HEK293 (cell line): ENCODE measurements around the gene MYLK4.

Source experiments
- CTCF ChIA-PET: fragments of 350-600 bp; formaldehyde crosslinking; extraction: SDS; loops from one replicate; lab custom pipeline; 2021; ENCODE audit warnings: antibody characterized with exemption; lab: Yijun Ruan, JAX
- POLR2A ChIA-PET: fragments of 300-600 bp; formaldehyde crosslinking; extraction: SDS; loops from one replicate; lab custom pipeline; 2020; ENCODE audit warnings: antibody characterized with exemption, inconsistent platforms; lab: Yijun Ruan, JAX
- H3K27ac ChIP-seq: fragments of 200-500 bp; sonication (Bioruptor generic); 2 replicates; pipeline ENCODE4 v1.5.1; 2014; ENCODE audit warnings: low read depth, low read length, control low read depth, inconsistent platforms; ENCODE audit errors: extremely low read depth
- H3K36me3 ChIP-seq, 2 experiments: fragments of 200-500 bp in 1 of 2; sonication (Bioruptor generic) in 1 of 2; 1 replicate in 1 of 2; 2 replicates in 1 of 2; pipeline ENCODE4 v1.5.1; 2014 to 2017; ENCODE audit warnings: inconsistent platforms in 2 of 2, low read length in 2 of 2; ENCODE audit not compliant: control insufficient read depth in 2 of 2, insufficient read depth in 1 of 2
- H3K4me1 ChIP-seq: fragments of 200-500 bp; sonication (Bioruptor generic); 2 replicates; pipeline ENCODE4 v1.5.1; 2014; ENCODE audit warnings: mild to moderate bottlenecking, low read length, inconsistent platforms; ENCODE audit not compliant: control insufficient read depth, insufficient read depth
- H3K4me3 ChIP-seq: 2 replicates; pipeline ENCODE4 v1.5.1; 2011; ENCODE audit warnings: low read depth, mild to moderate bottlenecking, control low read depth, low read length, moderate library complexity
- H3K9me3 ChIP-seq: fragments of 200-500 bp; sonication (Bioruptor generic); 2 replicates; pipeline ENCODE4 v1.5.1; 2014; ENCODE audit warnings: low read depth, low read length, inconsistent platforms; ENCODE audit not compliant: control insufficient read depth, insufficient read depth
- EGR2 ChIP-seq: fragments of 450-650 bp; formaldehyde crosslinking; IDR thresholded peaks from 2 replicates; pipeline ENCODE4 v1.5.1; 2016; ENCODE audit warnings: low read depth, missing biosample characterization, missing genetic modification characterization
- FEZF1 ChIP-seq: fragments of 450-650 bp; formaldehyde crosslinking; IDR thresholded peaks from 2 replicates; pipeline ENCODE4 v1.5.1; 2016; ENCODE audit warnings: missing biosample characterization, missing genetic modification characterization
- GLIS1 ChIP-seq: fragments of 450-650 bp; formaldehyde crosslinking; IDR thresholded peaks from 2 replicates; pipeline ENCODE4 v1.5.1; 2016; ENCODE audit warnings: missing biosample characterization, missing genetic modification characterization
- HOXD13 ChIP-seq: sonication (generic); formaldehyde crosslinking; IDR thresholded peaks from 2 replicates; pipeline ENCODE4 v1.8.0; 2022; ENCODE audit warnings: missing genetic modification reagents, borderline replicate concordance
- KLF1 ChIP-seq: fragments of 450-650 bp; formaldehyde crosslinking; IDR thresholded peaks from 2 replicates; pipeline ENCODE4 v1.5.1; 2016; ENCODE audit warnings: missing biosample characterization, missing genetic modification characterization
- KLF9 ChIP-seq: fragments of 450-650 bp; formaldehyde crosslinking; IDR thresholded peaks from 2 replicates; pipeline ENCODE4 v1.5.1; 2016; ENCODE audit warnings: missing biosample characterization, missing genetic modification characterization, low read depth
- SP7 ChIP-seq: fragments of 450-650 bp; formaldehyde crosslinking; IDR thresholded peaks from 2 replicates; pipeline ENCODE4 v1.5.1; 2016; ENCODE audit warnings: missing biosample characterization, missing genetic modification characterization
- YY1 ChIP-seq: fragments of 450-650 bp; formaldehyde crosslinking; IDR thresholded peaks from 2 replicates; pipeline ENCODE4 v1.5.1; 2018; ENCODE audit warnings: missing biosample characterization, missing genetic modification characterization
- ZBTB17 ChIP-seq: fragments of 450-650 bp; formaldehyde crosslinking; IDR thresholded peaks from 2 replicates; pipeline ENCODE4 v1.5.1; 2016; ENCODE audit warnings: missing biosample characterization, missing genetic modification characterization
- ZBTB8A ChIP-seq: fragments of 450-650 bp; formaldehyde crosslinking; IDR thresholded peaks from 2 replicates; pipeline ENCODE4 v1.5.1; 2016; ENCODE audit warnings: missing biosample characterization, missing genetic modification characterization
- ZIC2 ChIP-seq: fragments of 450-650 bp; formaldehyde crosslinking; IDR thresholded peaks from 2 replicates; pipeline ENCODE4 v1.5.1; 2016; ENCODE audit warnings: missing biosample characterization, missing genetic modification characterization
- ZNF121 ChIP-seq: fragments of 450-650 bp; formaldehyde crosslinking; IDR thresholded peaks from 2 replicates; pipeline ENCODE4 v1.5.1; 2016; ENCODE audit warnings: missing biosample characterization, missing genetic modification characterization
- ZNF335 ChIP-seq: fragments of 450-650 bp; formaldehyde crosslinking; conservative IDR thresholded peaks from 2 replicates; pipeline ENCODE4 v1.5.1; 2016; ENCODE audit warnings: missing biosample characterization, missing genetic modification characterization
- ZNF350 ChIP-seq: fragments of 450-650 bp; formaldehyde crosslinking; IDR thresholded peaks from 2 replicates; pipeline ENCODE4 v1.5.0; 2017; ENCODE audit warnings: missing biosample characterization, mild to moderate bottlenecking, missing genetic modification characterization
- ZNF473 ChIP-seq: fragments of 450-650 bp; formaldehyde crosslinking; IDR thresholded peaks from 2 replicates; pipeline ENCODE4 v1.5.1; 2017; ENCODE audit warnings: missing biosample characterization, missing genetic modification characterization
- ZNF600 ChIP-seq: fragments of 450-650 bp; formaldehyde crosslinking; IDR thresholded peaks from 2 replicates; pipeline ENCODE4 v1.5.1; 2016; ENCODE audit warnings: missing biosample characterization, missing genetic modification characterization
- ZNF621 ChIP-seq: fragments of 450-650 bp; formaldehyde crosslinking; IDR thresholded peaks from 2 replicates; pipeline ENCODE4 v1.5.1; 2017; ENCODE audit warnings: missing biosample characterization, missing genetic modification characterization
- ZNF626 ChIP-seq: fragments of 450-650 bp; sonication (Bioruptor Pico); formaldehyde crosslinking; IDR thresholded peaks from 2 replicates; pipeline ENCODE4 v1.5.1; 2018; ENCODE audit warnings: missing biosample characterization, missing genetic modification characterization, inconsistent platforms
- ZNF747 ChIP-seq: fragments of 450-650 bp; formaldehyde crosslinking; IDR thresholded peaks from 2 replicates; pipeline ENCODE4 v1.5.1; 2016; ENCODE audit warnings: missing biosample characterization, missing genetic modification characterization
- ZSCAN23 ChIP-seq: fragments of 450-650 bp; formaldehyde crosslinking; IDR thresholded peaks from 2 replicates; pipeline ENCODE4 v1.5.1; 2016; ENCODE audit warnings: missing biosample characterization, missing genetic modification characterization
- ZSCAN30 ChIP-seq: fragments of 450-650 bp; IDR thresholded peaks from 2 replicates; pipeline ENCODE4 v1.5.1; 2018; ENCODE audit warnings: missing biosample characterization, mild to moderate bottlenecking, missing genetic modification characterization, moderate library complexity
- TF ChIP-seq, protein P1 (sequence below): fragments of 450-650 bp; formaldehyde crosslinking; IDR thresholded peaks from 2 replicates; pipeline ENCODE4 v1.5.1; 2017; ENCODE audit warnings: missing biosample characterization, missing genetic modification characterization
- TF ChIP-seq, protein P2 (sequence below): fragments of 450-650 bp; formaldehyde crosslinking; IDR thresholded peaks from 2 replicates; pipeline ENCODE4 v1.5.1; 2016; ENCODE audit warnings: missing biosample characterization, missing genetic modification characterization, borderline replicate concordance
- TF ChIP-seq, protein P3 (sequence below): fragments of 450-650 bp; formaldehyde crosslinking; IDR thresholded peaks from 2 replicates; pipeline ENCODE4 v1.5.1; 2016; ENCODE audit warnings: missing biosample characterization, missing genetic modification characterization

MYLK4 gene

DNA sequence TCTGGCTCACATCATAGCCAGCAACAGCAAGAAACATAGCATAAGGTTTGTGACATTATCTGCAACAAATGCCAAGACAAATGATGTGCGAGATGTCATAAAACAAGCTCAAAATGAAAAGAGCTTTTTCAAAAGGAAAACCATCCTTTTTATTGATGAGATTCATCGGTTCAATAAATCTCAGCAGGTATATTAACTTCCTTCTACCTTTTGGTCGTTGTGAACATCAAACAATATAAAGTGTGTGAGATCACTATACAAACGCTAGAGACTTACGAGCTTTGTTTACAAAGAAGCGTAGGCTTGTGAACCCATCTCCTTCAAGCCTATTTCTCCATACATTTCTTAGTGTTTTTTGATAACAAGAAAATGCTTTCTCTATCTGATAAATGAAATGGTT is 18.0 kb upstream of the MYLK4 start:
- H3K36me3 ChIP-seq = peaks cover 5 to 32% of the 10 kb centered on the region in 2 experiments; a peak in 2 of 3 replicates
- no peaks in the 10 kb centered on the region for H3K9me3 ChIP-seq
- CTCF ChIA-PET = interaction anchor here (0.6 to 8.2 kb wide), 19 partner anchors 10 to 348 kb away, joined by 3 to 46 read pairs (median 3); partner anchors contain the start of genes MYLK4 and SERPINB1
- H3K4me1 ChIP-seq = peaks cover 24% of the 10 kb centered on the region
- H3K4me3 ChIP-seq = peak overlapping the region; percentile 91
- H3K27ac ChIP-seq = no peak overlapping the region
- TF ChIP-seq HOXD13 (CRISPR knock-in tag) (no peak), ZNF335 (no peak), ZNF621 (tag by site-specific recombination) (no peak), ZNF473 (tag by site-specific recombination) (no peak), ZNF747 (tag by site-specific recombination) (no peak), ZNF626 (no peak), ZNF121 (tag by site-specific recombination) (no peak)
- TF ChIP-seq, protein P1, sequence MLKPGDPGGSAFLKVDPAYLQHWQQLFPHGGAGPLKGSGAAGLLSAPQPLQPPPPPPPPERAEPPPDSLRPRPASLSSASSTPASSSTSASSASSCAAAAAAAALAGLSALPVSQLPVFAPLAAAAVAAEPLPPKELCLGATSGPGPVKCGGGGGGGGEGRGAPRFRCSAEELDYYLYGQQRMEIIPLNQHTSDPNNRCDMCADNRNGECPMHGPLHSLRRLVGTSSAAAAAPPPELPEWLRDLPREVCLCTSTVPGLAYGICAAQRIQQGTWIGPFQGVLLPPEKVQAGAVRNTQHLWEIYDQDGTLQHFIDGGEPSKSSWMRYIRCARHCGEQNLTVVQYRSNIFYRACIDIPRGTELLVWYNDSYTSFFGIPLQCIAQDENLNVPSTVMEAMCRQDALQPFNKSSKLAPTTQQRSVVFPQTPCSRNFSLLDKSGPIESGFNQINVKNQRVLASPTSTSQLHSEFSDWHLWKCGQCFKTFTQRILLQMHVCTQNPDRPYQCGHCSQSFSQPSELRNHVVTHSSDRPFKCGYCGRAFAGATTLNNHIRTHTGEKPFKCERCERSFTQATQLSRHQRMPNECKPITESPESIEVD (tag by site-specific recombination) = peak; percentile 51
- TF ChIP-seq, all 188 proteins: peak for 1
- POLR2A ChIA-PET = interaction anchor here (1.1 to 1.7 kb wide), 5 partner anchors 9 to 295 kb away, joined by 3 to 4 read pairs (median 3); partner anchors contain the start of gene SERPINB1

DNA sequence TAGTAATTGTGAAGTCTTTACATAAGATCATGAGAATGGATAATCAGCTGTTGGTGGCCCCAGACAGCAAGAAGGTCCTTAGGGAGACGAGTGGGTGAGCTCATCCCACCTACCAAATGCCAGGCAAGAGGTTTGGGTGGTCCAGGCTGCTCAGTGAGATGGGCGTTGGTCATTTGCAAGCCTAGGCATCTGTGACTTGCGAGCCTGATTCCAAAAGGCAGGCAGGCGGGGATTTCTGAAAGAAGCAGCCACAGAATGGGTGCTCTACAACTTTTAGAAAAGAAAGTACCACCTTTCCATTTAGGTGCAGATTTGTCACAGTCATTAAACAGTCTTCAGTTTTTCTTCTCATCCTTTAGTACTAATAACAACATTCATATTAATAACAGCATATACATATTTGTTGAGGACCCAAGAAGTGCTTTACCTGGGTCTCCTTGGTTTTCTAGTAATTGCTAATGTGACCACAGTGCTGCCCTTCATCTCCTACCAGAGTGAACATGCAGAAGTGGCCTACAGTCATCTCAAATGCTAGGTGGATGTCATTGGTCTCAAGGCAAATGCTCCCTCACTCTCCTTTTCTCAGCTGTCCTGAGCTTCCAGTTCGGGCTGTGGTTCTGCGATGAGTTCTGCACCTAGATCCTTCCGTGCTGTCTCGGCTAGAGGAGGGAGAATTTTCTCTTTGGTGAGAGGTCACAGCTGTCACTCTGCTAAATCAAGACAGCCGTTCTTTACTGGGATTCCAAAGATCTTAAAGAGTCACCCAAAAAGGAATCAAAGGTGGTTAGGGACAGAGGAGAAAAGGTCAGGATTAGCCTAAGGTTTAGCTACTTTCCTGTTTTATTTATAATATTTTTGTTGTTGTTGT is 17.2 kb upstream of the MYLK4 start:
- Histone ChIP-seq H3K4me1 (peaks cover 24% of the 10 kb centered on the region), H3K9me3 (no peaks in the 10 kb centered on the region), H3K36me3 (peaks cover 5 to 24% of the 10 kb centered on the region in 2 experiments; a peak in 2 of 3 replicates), H3K27ac (no peak overlapping the region), H3K4me3 (peak overlapping the region; percentile 91)
- ChIA-PET POLR2A (interaction anchor here (1.1 to 1.5 kb wide), 3 partner anchors 8 to 164 kb away, joined by 3 to 4 read pairs (median 3); partner anchors contain the start of gene SERPINB1), CTCF (interaction anchor here (0.6 to 8.2 kb wide), 29 partner anchors 9 to 349 kb away, joined by 3 to 46 read pairs (median 3); partner anchors contain the start of genes MYLK4 and SERPINB1)
- TF ChIP-seq, protein P2, sequence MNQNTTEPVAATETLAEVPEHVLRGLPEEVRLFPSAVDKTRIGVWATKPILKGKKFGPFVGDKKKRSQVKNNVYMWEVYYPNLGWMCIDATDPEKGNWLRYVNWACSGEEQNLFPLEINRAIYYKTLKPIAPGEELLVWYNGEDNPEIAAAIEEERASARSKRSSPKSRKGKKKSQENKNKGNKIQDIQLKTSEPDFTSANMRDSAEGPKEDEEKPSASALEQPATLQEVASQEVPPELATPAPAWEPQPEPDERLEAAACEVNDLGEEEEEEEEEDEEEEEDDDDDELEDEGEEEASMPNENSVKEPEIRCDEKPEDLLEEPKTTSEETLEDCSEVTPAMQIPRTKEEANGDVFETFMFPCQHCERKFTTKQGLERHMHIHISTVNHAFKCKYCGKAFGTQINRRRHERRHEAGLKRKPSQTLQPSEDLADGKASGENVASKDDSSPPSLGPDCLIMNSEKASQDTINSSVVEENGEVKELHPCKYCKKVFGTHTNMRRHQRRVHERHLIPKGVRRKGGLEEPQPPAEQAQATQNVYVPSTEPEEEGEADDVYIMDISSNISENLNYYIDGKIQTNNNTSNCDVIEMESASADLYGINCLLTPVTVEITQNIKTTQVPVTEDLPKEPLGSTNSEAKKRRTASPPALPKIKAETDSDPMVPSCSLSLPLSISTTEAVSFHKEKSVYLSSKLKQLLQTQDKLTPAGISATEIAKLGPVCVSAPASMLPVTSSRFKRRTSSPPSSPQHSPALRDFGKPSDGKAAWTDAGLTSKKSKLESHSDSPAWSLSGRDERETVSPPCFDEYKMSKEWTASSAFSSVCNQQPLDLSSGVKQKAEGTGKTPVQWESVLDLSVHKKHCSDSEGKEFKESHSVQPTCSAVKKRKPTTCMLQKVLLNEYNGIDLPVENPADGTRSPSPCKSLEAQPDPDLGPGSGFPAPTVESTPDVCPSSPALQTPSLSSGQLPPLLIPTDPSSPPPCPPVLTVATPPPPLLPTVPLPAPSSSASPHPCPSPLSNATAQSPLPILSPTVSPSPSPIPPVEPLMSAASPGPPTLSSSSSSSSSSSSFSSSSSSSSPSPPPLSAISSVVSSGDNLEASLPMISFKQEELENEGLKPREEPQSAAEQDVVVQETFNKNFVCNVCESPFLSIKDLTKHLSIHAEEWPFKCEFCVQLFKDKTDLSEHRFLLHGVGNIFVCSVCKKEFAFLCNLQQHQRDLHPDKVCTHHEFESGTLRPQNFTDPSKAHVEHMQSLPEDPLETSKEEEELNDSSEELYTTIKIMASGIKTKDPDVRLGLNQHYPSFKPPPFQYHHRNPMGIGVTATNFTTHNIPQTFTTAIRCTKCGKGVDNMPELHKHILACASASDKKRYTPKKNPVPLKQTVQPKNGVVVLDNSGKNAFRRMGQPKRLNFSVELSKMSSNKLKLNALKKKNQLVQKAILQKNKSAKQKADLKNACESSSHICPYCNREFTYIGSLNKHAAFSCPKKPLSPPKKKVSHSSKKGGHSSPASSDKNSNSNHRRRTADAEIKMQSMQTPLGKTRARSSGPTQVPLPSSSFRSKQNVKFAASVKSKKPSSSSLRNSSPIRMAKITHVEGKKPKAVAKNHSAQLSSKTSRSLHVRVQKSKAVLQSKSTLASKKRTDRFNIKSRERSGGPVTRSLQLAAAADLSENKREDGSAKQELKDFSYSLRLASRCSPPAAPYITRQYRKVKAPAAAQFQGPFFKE (tag by site-specific recombination) = no peak
- TF ChIP-seq ZNF350 (no peak), ZIC2 (tag by site-specific recombination) (no peak), KLF9 (tag by site-specific recombination) (no peak), KLF1 (peak; percentile 52; the same call in 1 of the 2 replicates), ZSCAN23 (no peak), ZNF600 (0 out of 2 replicates have a peak, but pooled peaks have one; percentile 61), SP7 (tag by site-specific recombination) (no peak), GLIS1 (no peak), ZBTB17 (peak; percentile 15), ZSCAN30 (tag by site-specific recombination) (no peak), EGR2 (tag by site-specific recombination) (peak; percentile 49; the same call in 1 of the 2 replicates), ZBTB8A (tag by site-specific recombination) (no peak), YY1 (no peak), FEZF1 (tag by site-specific recombination) (peak; percentile 78)
- TF ChIP-seq, protein P3, sequence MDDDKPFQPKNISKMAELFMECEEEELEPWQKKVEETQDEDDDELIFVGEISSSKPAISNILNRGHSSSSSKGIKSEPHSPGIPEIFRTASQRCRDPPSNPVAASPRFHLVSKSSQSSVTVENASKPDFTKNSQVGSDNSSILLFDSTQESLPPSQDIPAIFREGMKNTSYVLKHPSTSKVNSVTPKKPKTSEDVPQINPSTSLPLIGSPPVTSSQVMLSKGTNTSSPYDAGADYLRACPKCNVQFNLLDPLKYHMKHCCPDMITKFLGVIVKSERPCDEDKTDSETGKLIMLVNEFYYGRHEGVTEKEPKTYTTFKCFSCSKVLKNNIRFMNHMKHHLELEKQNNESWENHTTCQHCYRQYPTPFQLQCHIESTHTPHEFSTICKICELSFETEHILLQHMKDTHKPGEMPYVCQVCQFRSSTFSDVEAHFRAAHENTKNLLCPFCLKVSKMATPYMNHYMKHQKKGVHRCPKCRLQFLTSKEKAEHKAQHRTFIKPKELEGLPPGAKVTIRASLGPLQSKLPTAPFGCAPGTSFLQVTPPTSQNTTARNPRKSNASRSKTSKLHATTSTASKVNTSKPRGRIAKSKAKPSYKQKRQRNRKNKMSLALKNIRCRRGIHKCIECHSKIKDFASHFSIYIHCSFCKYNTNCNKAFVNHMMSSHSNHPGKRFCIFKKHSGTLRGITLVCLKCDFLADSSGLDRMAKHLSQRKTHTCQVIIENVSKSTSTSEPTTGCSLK (tag by site-specific recombination) = no peak
